Measurements from ENCODE around the gene TBPL1. TPM values are rescaled to one million over a fixed set of nuclear protein-coding genes. Genes with fewer than 3 reads are reported as not detected.

The TBPL1 gene
- total RNA-seq, 1 experiment from 2014 or later, result 161 TPM

- Histone ChIP-seq H3K4me3 (ENCODE audit: low read length) (no peak overlapping the region), H3K9me2 (replicated peaks; ENCODE audit: insufficient read depth, low read length) (no peaks in the 10 kb centered on the region), H3K36me3 (ENCODE audit: insufficient read depth, low read length) (no peaks in the 10 kb centered on the region), H3K9me3 (ENCODE audit: low read length) (no peaks in the 10 kb centered on the region), H3K9ac (ENCODE audit: low read length) (no peak overlapping the region), H3K4me2 (ENCODE audit: low read depth, low read length, poor library complexity, severe bottlenecking) (no peak overlapping the region), H3K4me1 (ENCODE audit: low read length) (no peaks in the 10 kb centered on the region), H2AFZ (ENCODE audit: low read length) (no peak overlapping the region), H3K79me2 (ENCODE audit: low read length) (no peaks in the 10 kb centered on the region), H3K27me3 (ENCODE audit: low read length) (no peaks in the 10 kb centered on the region), H4K20me1 (ENCODE audit: insufficient read depth, low read depth, low read length) (no peaks in the 10 kb centered on the region), H3K27ac (ENCODE audit: low read length) (no peak overlapping the region)
- DNase-seq, result no peak
These were observed 46.3 kb downstream of the TBPL1 start for GRCh38 chr6:133999305-133999704.

- H3K4me1 ChIP-seq (ENCODE audit: low read length), result no peaks in the 10 kb centered on the region
- no peak overlapping the region for H3K4me3 ChIP-seq (ENCODE audit: low read length)
- no peak overlapping the region for H3K4me2 ChIP-seq (ENCODE audit: low read depth, low read length, poor library complexity, severe bottlenecking)
- H2AFZ ChIP-seq (ENCODE audit: low read length), result no peak overlapping the region
- no peaks in the 10 kb centered on the region for H3K27me3 ChIP-seq (ENCODE audit: low read length)
- H3K36me3 ChIP-seq (ENCODE audit: insufficient read depth, low read length), result no peaks in the 10 kb centered on the region
- no peaks in the 10 kb centered on the region for H4K20me1 ChIP-seq (ENCODE audit: insufficient read depth, low read depth, low read length)
- H3K9me2 ChIP-seq (replicated peaks; ENCODE audit: insufficient read depth, low read length), result no peaks in the 10 kb centered on the region
- H3K27ac ChIP-seq (ENCODE audit: low read length), result no peak overlapping the region
- H3K79me2 ChIP-seq (ENCODE audit: low read length), result no peaks in the 10 kb centered on the region
- no peak overlapping the region for H3K9ac ChIP-seq (ENCODE audit: low read length)
- DNase-seq, result no peak
- no peaks in the 10 kb centered on the region for H3K9me3 ChIP-seq (ENCODE audit: low read length)
These were observed 47.4 kb downstream of the TBPL1 start for GRCh38 chr6:134000443-134000842.

- Histone ChIP-seq H4K20me1 (ENCODE audit: insufficient read depth, low read depth, low read length) (no peaks in the 10 kb centered on the region), H3K9ac (ENCODE audit: low read length) (no peak overlapping the region), H3K9me3 (ENCODE audit: low read length) (no peaks in the 10 kb centered on the region), H3K4me3 (ENCODE audit: low read length) (no peak overlapping the region), H3K9me2 (replicated peaks; ENCODE audit: insufficient read depth, low read length) (no peaks in the 10 kb centered on the region), H3K4me1 (ENCODE audit: low read length) (no peaks in the 10 kb centered on the region), H3K27me3 (ENCODE audit: low read length) (no peaks in the 10 kb centered on the region), H2AFZ (ENCODE audit: low read length) (no peak overlapping the region), H3K4me2 (ENCODE audit: low read depth, low read length, poor library complexity, severe bottlenecking) (no peak overlapping the region), H3K27ac (ENCODE audit: low read length) (no peak overlapping the region), H3K36me3 (ENCODE audit: insufficient read depth, low read length) (no peaks in the 10 kb centered on the region), H3K79me2 (ENCODE audit: low read length) (no peaks in the 10 kb centered on the region)
- no peak for DNase-seq
These were observed 49.8 kb downstream of the TBPL1 start for GRCh38 chr6:134002821-134003220.

- Histone ChIP-seq H3K27me3 (ENCODE audit: low read length) (no peaks in the 10 kb centered on the region), H4K20me1 (ENCODE audit: insufficient read depth, low read depth, low read length) (no peaks in the 10 kb centered on the region), H3K36me3 (ENCODE audit: insufficient read depth, low read length) (no peaks in the 10 kb centered on the region), H3K4me2 (ENCODE audit: low read depth, low read length, poor library complexity, severe bottlenecking) (no peak overlapping the region), H3K9me2 (replicated peaks; ENCODE audit: insufficient read depth, low read length) (no peaks in the 10 kb centered on the region), H3K9me3 (ENCODE audit: low read length) (no peaks in the 10 kb centered on the region), H3K4me1 (ENCODE audit: low read length) (no peaks in the 10 kb centered on the region), H3K27ac (ENCODE audit: low read length) (no peak overlapping the region), H3K79me2 (ENCODE audit: low read length) (no peaks in the 10 kb centered on the region), H2AFZ (ENCODE audit: low read length) (no peak overlapping the region), H3K4me3 (ENCODE audit: low read length) (no peak overlapping the region), H3K9ac (ENCODE audit: low read length) (no peak overlapping the region)
- no peak for DNase-seq
These were observed 50.5 kb downstream of the TBPL1 start for GRCh38 chr6:134003542-134003951.

GRCh38 chr6:134004714-134005113 is 51.7 kb downstream of the TBPL1 start:
- H3K27me3 ChIP-seq (ENCODE audit: low read length), result no peaks in the 10 kb centered on the region

GRCh38 chr6:134005800-134006199 is 52.8 kb downstream of the TBPL1 start:
- Histone ChIP-seq H3K4me2 (ENCODE audit: low read depth, low read length, poor library complexity, severe bottlenecking) (no peak overlapping the region), H3K27me3 (ENCODE audit: low read length) (no peaks in the 10 kb centered on the region), H2AFZ (ENCODE audit: low read length) (no peak overlapping the region), H3K9ac (ENCODE audit: low read length) (no peak overlapping the region), H3K79me2 (ENCODE audit: low read length) (no peaks in the 10 kb centered on the region), H3K4me1 (ENCODE audit: low read length) (no peaks in the 10 kb centered on the region), H3K9me3 (ENCODE audit: low read length) (no peaks in the 10 kb centered on the region), H3K9me2 (replicated peaks; ENCODE audit: insufficient read depth, low read length) (no peaks in the 10 kb centered on the region), H4K20me1 (ENCODE audit: insufficient read depth, low read depth, low read length) (no peaks in the 10 kb centered on the region), H3K27ac (ENCODE audit: low read length) (no peak overlapping the region), H3K4me3 (ENCODE audit: low read length) (no peak overlapping the region), H3K36me3 (ENCODE audit: insufficient read depth, low read length) (no peaks in the 10 kb centered on the region)
- DNase-seq, result no peak

More at GRCh38 chr6:134004714-134005113, 51.7 kb downstream of the TBPL1 start:
- Histone ChIP-seq H4K20me1 (ENCODE audit: insufficient read depth, low read depth, low read length) (no peaks in the 10 kb centered on the region), H3K4me2 (ENCODE audit: low read depth, low read length, poor library complexity, severe bottlenecking) (no peak overlapping the region), H2AFZ (ENCODE audit: low read length) (no peak overlapping the region), H3K27ac (ENCODE audit: low read length) (no peak overlapping the region), H3K9ac (ENCODE audit: low read length) (no peak overlapping the region), H3K36me3 (ENCODE audit: insufficient read depth, low read length) (no peaks in the 10 kb centered on the region), H3K79me2 (ENCODE audit: low read length) (no peaks in the 10 kb centered on the region), H3K9me2 (replicated peaks; ENCODE audit: insufficient read depth, low read length) (no peaks in the 10 kb centered on the region), H3K4me3 (ENCODE audit: low read length) (no peak overlapping the region), H3K9me3 (ENCODE audit: low read length) (no peaks in the 10 kb centered on the region), H3K4me1 (ENCODE audit: low read length) (no peaks in the 10 kb centered on the region)
- DNase-seq, result no peak

- no peak overlapping the region for H3K9ac ChIP-seq (ENCODE audit: low read length)
- H4K20me1 ChIP-seq (ENCODE audit: insufficient read depth, low read depth, low read length), result no peaks in the 10 kb centered on the region
- DNase-seq, result no peak
- H3K4me1 ChIP-seq (ENCODE audit: low read length), result no peaks in the 10 kb centered on the region
- no peak overlapping the region for H3K4me2 ChIP-seq (ENCODE audit: low read depth, low read length, poor library complexity, severe bottlenecking)
- no peak overlapping the region for H2AFZ ChIP-seq (ENCODE audit: low read length)
- H3K4me3 ChIP-seq (ENCODE audit: low read length), result no peak overlapping the region
- H3K9me2 ChIP-seq (replicated peaks; ENCODE audit: insufficient read depth, low read length), result no peaks in the 10 kb centered on the region
- H3K79me2 ChIP-seq (ENCODE audit: low read length), result no peaks in the 10 kb centered on the region
- H3K9me3 ChIP-seq (ENCODE audit: low read length), result no peaks in the 10 kb centered on the region
- no peaks in the 10 kb centered on the region for H3K27me3 ChIP-seq (ENCODE audit: low read length)
- H3K36me3 ChIP-seq (ENCODE audit: insufficient read depth, low read length), result no peaks in the 10 kb centered on the region
- no peak overlapping the region for H3K27ac ChIP-seq (ENCODE audit: low read length)
These were observed 54.1 kb downstream of the TBPL1 start for GRCh38 chr6:134007077-134007476.

- no peaks in the 10 kb centered on the region for H4K20me1 ChIP-seq (ENCODE audit: insufficient read depth, low read depth, low read length)
- no peak for DNase-seq
- H3K4me1 ChIP-seq (ENCODE audit: low read length), result no peaks in the 10 kb centered on the region
- no peak overlapping the region for H3K9ac ChIP-seq (ENCODE audit: low read length)
- H2AFZ ChIP-seq (ENCODE audit: low read length), result no peak overlapping the region
- H3K9me3 ChIP-seq (ENCODE audit: low read length), result no peaks in the 10 kb centered on the region
- no peaks in the 10 kb centered on the region for H3K9me2 ChIP-seq (replicated peaks; ENCODE audit: insufficient read depth, low read length)
- H3K27me3 ChIP-seq (ENCODE audit: low read length), result no peaks in the 10 kb centered on the region
- no peak overlapping the region for H3K4me3 ChIP-seq (ENCODE audit: low read length)
- no peaks in the 10 kb centered on the region for H3K79me2 ChIP-seq (ENCODE audit: low read length)
- no peaks in the 10 kb centered on the region for H3K36me3 ChIP-seq (ENCODE audit: insufficient read depth, low read length)
- no peak overlapping the region for H3K4me2 ChIP-seq (ENCODE audit: low read depth, low read length, poor library complexity, severe bottlenecking)
- no peak overlapping the region for H3K27ac ChIP-seq (ENCODE audit: low read length)
These were observed 56.9 kb downstream of the TBPL1 start for GRCh38 chr6:134009876-134010275.

GRCh38 chr6:134010400-134010799 is 57.4 kb downstream of the TBPL1 start:
- H3K4me1 ChIP-seq (ENCODE audit: low read length), result no peaks in the 10 kb centered on the region
- H3K9me3 ChIP-seq (ENCODE audit: low read length), result no peaks in the 10 kb centered on the region
- no peak overlapping the region for H3K4me3 ChIP-seq (ENCODE audit: low read length)
- no peaks in the 10 kb centered on the region for H3K27me3 ChIP-seq (ENCODE audit: low read length)
- H3K36me3 ChIP-seq (ENCODE audit: insufficient read depth, low read length), result no peaks in the 10 kb centered on the region
- no peaks in the 10 kb centered on the region for H3K9me2 ChIP-seq (replicated peaks; ENCODE audit: insufficient read depth, low read length)
- H3K27ac ChIP-seq (ENCODE audit: low read length), result no peak overlapping the region
- no peak overlapping the region for H2AFZ ChIP-seq (ENCODE audit: low read length)
- H3K79me2 ChIP-seq (ENCODE audit: low read length), result no peaks in the 10 kb centered on the region
- H4K20me1 ChIP-seq (ENCODE audit: insufficient read depth, low read depth, low read length), result no peaks in the 10 kb centered on the region
- no peak overlapping the region for H3K4me2 ChIP-seq (ENCODE audit: low read depth, low read length, poor library complexity, severe bottlenecking)
- H3K9ac ChIP-seq (ENCODE audit: low read length), result no peak overlapping the region
- DNase-seq, result no peak
